GM19467 (cell line): ENCODE data around the gene LGALS14.
"Not testable (repeated sequence)": the region's sequence is repeated elsewhere in the genome, so short reads cannot be mapped to it uniquely, and the experiment has no call there.

Experiments used
- ATAC-seq: cut with Tn5 transposase; IDR thresholded peaks from one replicate; pipeline ENCODE4 v1.9.1; 2021; ENCODE audit warnings: mild to moderate bottlenecking, moderate library complexity; ENCODE audit not compliant: unreplicated experiment

Gene LGALS14, protein sequence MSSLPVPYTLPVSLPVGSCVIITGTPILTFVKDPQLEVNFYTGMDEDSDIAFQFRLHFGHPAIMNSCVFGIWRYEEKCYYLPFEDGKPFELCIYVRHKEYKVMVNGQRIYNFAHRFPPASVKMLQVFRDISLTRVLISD

DNA sequence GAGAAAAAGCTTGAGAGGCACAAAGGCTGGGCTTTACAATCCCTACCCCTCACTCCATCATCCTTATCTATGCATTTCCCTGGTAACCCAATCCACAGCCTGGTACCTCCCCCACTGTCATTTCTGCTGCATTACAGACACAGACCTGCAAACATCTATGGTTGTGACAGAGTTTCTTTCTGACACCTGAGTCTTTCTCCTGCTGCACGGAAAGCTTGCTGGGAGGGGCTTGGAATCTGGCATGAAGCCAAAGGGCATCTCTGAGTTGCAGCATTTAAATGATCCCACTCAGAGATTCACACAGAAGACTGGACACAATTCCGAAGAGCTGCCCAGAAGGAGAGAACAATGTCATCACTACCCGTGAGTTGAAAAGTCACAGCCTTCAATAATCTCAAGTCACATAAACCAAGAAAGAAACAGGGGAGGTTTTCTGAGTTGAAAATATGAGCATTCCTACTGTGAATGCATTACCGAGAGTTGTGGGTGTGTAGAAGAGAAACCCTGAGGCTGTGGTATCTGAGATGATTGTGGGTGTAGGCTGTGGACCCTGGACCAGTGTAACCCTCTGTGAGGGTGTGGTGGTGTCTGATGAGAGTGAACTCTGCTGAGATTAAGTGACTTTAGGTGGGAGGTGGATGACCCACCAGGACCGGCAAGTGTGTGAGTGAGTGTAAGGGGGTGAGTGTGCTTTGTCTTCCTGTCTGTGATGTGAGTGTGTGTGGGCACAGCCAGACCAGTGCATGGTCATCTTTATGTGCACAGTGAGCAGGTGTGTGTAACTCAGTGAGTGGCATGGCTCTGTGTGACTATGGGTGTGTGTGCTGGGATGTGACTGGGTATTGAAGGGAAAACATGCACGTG, at the start of gene LGALS14:
TSS of gene LGALS14 (plus strand) at position 301 of the 864 bp plus-strand sequence. CDS start at position 349, 48 bp downstream.
- no peak for ATAC-seq

DNA sequence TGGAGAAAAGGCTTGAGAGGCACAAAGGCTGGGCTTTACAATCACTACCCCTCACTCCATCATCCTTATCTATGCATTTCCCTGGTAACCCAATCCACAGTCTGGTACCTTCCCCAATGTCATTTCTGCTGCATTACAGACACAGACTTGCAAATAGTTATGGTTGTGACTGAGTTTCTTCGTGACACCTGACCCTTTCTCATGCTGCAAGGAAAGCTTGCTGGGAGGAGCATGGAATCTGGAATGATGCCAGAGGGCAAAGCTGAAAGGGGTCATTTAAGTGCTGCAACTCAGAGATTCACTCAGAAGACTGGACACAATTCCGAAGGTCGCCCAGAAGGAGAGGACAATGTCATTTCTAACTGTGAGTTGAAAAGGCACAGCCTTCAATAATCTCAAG, 48.7 kb upstream of the LGALS14 start, which contains the start of gene LGALS16:
TSS of gene LGALS16 (plus strand) at position 301 of the 400 bp plus-strand sequence. CDS start at position 350, 49 bp downstream.
- ATAC-seq = no peak

DNA sequence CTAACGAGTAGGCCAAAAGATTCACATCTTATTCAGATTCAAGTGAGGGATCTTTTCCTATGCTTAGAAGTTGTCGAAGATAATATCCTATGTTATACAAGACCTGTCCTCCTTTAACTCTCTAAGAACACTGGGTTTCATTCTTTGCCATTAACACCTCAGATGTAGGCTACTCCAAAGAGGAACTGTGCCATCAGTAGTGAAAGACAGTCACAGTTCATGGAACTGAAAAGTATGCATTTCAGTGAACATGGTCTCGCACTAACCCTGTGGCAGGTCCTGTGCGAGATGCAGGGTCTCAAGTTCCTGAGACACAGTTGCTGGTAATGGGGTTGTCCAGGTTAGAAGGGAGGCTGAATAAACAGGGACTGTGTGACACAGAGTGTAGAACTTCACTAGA, 44.5 kb upstream of the LGALS14 start:
- no peak for ATAC-seq

DNA sequence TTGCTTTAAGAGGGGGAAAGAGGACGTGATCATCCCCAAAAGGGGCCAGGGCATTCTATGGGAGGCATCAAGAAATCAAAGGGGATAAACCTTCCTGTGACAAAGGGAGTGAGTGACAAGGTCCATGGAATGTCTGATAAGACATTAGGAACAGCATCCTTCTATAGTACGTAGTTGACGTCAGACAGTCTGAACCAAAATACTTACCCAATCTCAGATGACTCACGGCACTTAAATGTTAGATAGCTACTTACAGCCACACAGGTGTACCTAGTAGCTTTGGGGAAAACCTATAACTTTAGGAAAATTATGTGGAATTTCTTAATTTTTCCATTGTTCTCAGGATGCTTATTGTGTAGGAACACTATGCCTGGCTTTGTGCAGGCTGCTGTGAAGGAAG, 43.6 kb upstream of the LGALS14 start:
- ATAC-seq = no peak

DNA sequence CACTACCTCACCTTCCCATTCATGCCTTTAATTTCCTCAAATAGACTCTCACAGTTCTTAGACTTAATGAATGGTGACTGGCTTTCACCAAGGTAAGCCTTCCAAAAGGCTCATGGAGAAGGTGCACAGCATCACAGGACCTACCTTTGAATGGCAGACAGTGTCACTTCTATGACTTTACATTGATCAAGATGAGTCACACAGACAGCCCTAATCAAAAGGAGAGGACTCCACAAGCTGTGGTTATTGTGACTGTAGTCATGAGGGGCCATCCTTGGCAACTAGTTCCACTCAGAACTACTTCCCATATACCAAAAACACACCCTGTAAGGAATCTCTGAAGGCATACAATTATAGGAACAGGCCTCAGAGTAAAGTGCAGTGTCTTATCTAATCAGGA, 42.7 kb upstream of the LGALS14 start:
- ATAC-seq = no peak

DNA sequence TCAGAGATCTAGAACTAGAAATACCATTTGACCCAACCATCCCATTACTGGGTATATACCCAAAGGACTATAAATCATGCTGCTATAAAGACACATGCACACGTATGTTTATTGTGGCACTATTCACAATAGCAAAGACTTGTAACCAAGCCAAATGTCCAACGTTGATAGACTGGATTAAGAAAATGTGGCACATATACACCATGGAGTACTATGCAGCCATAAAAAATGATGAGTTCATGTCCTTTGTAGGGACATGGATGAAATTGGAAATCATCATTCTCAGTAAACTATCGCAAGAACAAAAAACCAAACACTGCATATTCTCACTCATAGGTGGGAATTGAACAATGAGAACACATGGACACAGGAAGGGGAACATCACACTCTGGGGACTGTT, 34.4 kb upstream of the LGALS14 start:
- not testable (repeated sequence) for ATAC-seq

DNA sequence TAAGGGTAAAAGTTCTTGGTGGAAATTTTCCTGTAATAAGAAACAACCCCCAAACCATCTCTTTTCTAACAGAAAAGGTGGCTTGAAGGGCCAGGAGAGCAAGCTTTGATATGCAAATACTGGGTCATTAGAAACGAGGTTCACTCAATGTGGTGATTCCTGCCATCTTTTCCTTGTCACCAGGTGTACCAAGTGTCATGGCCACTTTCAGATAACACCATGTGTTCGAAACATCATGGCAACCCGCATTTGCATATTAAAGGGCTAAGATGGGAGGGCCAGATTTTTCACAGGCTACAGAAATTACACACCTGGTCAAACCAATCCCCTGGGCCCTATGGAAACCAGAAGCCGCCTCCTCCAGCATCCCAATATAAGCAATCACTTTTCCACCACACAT, 33.3 kb upstream of the LGALS14 start:
- ATAC-seq = no peak

DNA sequence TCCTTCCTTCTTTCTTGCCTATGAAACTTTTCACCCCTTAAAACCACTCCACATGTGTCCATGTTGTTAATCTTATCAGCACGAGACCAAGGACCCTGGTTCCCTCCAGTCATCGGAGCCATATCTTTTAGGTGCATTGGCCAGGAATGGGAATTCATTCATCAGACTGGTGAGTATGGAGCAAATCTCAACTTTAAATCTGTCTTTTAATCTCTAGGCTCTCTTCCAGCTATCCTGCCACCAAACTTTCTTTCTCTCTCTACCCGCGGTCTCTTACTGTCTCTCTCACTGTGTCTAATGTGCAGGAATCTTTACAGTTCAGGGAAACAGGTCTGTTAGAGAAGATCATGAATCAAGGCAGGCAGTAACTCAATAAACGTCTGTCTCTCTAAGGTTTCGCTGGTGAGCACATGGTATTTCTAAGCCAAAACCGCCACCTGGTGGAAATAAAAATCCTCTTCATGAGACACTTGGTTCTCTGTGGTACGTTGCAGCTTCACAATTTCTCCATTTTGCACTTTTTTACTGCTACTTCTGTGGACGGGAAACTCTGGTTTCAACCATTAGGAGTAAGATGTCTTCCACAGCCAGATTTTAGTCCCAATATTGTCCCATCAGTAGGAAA, 32.4 kb upstream of the LGALS14 start:
- no peak for ATAC-seq

DNA sequence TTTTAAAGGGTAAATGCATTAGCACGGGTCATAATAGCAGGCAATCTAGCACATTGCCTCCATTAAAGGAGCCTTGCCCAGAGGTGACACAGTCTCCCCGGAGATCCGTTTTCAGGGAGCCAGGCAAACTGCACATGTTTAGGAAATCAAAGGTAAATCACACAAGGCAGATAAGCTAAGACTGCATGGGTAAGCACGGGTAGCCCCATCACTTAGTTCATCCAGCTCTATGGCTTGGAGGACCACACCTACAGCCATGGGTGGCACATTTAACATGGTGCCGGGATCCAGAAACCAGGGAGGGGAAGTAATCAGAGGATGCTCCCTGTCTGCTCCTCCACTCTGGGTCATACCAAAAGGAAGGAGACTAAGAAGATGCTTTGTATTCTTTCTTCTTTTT, 31.8 kb upstream of the LGALS14 start:
- ATAC-seq = no peak

DNA sequence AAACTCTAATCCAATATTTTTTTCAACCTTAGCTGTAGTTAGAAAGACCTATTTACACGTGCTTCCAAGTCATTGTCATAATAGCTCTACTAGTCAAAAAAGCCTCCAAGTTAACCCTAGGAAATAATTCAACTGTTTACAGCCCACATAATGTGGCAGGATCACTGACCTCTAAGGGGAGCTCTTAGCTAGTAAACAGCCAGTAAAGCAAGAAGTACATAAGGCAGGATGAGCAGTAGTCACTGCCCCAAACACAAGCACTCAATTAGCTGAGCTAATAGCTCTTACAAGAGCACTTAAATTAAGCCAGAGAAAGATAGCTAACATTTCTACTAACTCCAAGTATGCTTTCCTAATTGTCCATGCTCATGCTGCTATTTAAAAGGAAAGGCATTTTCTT, 30.4 kb upstream of the LGALS14 start:
- ATAC-seq = not testable (repeated sequence)

DNA sequence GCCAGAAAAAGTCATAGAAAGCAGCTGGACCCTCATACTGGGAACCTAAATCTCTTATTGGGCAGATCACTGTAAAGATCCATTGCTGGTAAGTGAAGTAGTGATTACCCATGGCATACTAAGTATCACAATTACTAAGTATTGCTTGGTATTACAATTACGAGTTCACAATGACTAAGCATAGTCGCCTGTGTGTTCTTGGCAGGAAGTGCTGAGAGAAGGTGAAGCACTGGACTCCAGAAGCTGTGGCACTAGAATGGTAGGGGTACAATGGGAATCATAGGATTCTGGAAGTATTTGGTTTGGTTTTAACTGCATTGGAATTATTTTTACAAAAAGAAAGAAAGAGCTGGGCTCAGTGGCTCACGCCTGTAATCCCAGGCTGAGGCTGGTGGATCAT, 28.3 kb upstream of the LGALS14 start:
- no peak for ATAC-seq

DNA sequence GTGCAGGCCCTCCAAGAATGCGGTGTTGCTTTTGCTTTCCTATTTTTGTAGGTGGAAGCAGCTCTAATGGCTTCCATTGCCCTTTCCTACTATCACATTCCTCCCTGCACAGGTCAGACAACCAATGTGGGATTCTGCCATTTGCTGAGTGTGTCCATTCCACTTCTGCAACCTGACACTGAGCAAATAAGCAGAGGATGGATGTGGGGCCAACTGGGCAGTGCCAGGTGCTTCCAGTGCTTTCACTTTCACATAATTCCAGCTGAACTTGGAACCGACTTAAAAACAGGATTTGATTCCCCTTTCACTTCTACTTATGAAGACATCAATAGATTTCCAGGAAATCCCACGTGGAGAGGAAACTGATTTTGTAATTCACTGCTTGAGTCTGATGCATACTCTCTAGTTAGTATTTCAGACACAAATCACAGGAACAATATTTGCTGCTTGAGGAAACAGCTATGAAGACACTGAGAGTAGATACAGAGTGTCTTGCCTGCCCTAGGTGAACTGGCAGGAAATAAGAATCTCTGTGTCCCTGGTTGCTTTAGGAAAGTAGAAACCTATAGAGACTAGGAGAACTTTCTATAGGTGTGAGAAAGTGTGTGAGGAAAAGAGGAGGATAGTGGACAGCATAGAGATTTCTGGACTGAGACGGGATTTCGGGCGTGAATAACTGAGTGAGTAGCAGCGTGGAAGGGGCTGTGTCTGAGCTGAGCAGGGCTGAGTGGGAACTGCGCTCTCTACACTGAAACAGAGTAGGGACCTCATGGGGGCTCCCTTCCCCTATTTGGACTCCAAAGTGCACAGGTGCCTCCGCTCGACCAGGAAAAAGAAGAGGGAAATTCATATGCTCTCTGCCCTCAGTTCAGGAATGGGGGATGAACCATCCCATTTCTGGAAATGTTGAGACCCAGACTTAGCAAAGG, 26.1 kb upstream of the LGALS14 start:
- no peak for ATAC-seq

DNA sequence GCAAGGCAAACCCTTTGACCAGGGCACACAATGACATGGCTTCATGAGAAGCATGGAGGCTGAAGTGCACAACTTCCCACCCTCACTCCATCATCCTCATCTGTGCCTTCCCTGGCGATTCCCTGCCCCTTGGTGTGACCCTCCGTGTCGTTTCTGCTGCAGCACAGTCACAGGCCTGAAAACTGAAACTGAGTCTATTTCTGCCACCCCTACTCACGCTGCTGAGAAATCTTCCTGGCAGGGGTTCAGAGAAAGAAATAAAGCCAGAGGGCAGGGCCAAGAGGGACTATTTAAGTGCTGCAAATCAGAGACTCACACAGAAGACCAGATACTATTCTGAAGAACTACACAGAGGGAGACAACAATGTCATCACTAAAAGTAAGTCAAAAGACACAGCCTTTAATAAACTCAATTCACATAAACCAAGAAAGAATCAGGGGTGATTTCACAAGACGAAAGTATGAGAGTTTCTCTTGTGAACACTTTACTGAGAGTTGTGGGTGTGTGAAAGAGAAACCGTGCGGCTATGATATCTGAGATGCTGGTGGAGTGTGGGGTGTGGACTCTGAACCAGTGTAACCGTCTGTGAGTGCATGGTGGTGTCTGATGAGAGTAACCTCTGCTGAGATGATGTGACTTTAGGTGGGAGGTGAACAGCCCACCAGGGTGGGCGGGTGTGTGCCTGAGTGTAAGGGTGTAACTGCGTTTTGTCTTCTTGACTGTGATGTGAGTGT, 25.1 kb upstream of the LGALS14 start:
- ATAC-seq = peak; percentile 56

DNA sequence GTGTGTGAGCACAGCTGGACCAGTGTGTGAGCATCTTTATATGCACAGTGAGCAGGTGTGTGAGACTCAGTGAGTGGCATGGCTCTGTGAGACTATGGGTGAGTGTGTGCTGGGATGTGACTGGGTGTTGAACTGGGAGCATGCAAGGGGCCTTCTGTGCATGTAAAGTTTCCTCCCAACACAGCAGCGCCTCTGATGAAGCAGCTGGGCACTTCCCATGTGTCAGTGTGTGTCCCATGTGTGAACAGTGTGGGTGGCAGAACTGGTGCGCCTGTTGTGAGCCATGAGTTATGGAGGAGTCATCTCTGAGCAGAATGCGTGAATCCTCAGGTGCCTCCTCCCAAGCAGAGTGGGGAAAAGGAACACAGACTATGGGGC, 24.5 kb upstream of the LGALS14 start:
- peak; percentile 9 for ATAC-seq

DNA sequence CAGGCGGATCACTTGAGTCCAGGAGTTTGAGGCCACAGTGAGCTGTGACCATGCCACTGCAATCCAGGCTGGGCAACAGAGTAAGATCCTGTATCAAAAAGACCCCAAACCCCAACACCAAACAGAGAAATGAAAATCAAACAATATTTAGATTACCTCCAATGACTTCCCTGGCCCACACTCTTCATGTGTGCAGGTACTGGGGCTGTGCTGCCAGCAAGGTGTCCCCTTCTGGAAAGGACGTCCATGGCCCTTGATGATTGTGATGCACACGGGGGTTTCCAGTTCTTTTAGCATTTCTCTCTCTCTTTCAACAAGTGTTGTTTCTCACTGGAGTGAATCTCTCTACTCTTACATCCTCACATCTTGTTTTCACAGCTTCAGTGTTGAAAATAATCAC, 23.7 kb upstream of the LGALS14 start:
- no peak for ATAC-seq

DNA sequence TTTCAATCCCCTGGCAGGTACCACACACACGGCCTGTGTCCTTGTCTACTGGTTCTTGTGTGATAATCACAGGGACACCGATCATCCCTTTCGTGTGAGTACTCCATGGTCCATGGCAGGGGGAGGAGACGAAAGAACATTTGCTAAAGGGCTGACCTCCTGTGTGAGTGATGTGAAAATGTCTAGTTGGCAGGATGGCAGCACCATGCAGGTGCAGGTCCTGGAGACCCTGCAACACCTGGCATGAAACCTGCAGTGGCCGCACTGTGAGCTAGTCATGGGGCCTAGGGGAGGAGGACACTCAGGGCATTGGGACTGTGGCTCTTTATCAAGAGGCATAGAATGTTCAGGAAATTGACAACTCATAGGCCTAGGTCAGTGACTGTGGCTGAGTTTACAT, 22.9 kb upstream of the LGALS14 start:
- ATAC-seq = no peak

DNA sequence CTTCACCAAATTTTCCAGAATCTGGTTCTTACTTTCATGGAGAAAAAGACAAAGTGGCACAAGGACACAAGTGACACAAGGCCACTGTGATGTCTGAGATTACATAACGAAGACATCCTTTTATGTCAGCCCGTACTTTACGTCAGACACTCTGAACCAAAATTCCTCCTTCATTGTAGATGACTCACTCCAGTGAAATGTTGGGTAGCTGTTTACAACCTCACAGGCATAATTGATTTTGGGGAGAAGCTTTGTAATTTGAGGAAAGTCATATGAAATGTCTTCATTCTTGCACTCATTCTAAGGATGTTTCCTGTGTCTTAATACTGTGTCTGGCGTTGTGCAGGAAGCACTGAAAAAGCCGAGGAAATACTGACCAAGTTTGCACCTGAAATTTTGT, 20.0 kb upstream of the LGALS14 start:
- no peak for ATAC-seq

DNA sequence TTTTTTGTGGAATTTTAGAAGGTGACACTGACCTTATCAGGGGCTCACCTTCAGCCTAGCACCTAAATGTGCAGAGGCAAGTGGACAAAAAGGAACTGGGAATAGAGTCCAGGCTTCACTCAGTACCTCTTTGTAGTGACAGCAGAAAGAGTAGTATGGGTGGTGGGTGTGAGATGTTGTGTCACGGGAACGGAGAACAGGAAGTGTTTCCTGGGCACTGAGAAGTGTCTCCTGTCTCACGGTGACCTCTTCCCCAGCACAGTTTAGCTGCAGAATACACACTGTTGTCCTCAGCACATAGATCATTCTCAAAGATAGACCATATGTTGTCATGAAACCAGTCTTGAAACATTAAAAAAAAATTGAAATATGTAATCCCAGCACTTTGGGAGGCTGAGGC, 17.5 kb upstream of the LGALS14 start:
- ATAC-seq = no peak

DNA sequence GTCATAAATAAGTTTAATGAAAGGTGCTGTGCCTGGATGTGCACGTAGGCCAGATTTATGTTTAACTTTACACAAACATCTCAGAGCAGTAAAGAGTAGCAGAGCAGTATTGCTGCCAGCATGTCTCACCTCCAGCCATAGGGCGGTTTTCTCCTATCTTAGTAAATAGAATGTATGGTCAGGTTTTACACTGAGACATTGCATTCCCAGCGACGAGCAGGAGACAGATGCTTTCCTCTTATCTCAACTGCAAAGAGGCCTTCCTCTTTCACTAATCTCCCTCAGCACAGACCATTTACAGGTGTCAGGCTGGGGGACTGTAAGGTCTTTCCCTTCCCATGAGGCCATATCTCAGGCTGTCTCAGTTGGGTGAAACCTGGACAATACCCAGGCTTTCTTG, 15.6 kb upstream of the LGALS14 start:
- not testable (repeated sequence) for ATAC-seq

DNA sequence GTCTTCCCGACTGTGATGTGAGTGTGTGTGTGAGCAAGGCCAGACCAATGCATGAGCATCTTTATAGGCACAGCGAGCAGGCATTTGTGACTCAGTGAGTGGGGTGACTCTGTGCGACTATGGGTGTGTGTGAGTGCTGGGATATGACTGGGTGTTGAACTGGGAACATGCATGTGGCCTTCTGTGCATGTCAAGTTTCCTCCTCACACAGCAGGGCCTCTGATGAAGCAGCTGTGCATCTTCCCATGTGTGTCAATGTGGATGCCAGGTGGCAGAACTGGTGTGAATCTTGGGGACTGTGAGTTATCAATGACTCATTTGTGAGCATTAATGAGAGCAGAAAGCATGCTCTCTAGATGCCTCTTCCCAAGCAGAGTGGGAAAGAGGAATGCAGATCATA, 12.1 kb upstream of the LGALS14 start:
- ATAC-seq = no peak
